Neural crest cell (in vitro differentiated cells): ENCODE results near the gene ANKRD40CL. TPM values are rescaled to one million over a fixed set of nuclear protein-coding genes. Genes with fewer than 3 reads are reported as not detected.
"Not testable (repeated sequence)": the region's sequence is repeated elsewhere in the genome, so short reads cannot be mapped to it uniquely, and the experiment has no call there.

Experiments used
- DNase-seq: peaks from one replicate; pipeline ENCODE4 v3.0.0; 2021; ENCODE audit warnings: low read depth, mixed read lengths, low spot score
- H3K27ac Mint-ChIP-seq: one replicate; pipeline ENCODE4 v1.8.0; 2021; ENCODE audit warnings: mild to moderate bottlenecking, mixed read lengths; ENCODE audit not compliant: unreplicated experiment
- H3K27me3 Mint-ChIP-seq: 2 replicates; pipeline ENCODE4 v1.8.0; 2021; ENCODE audit warnings: low read depth, mild to moderate bottlenecking, mixed read lengths
- H3K36me3 Mint-ChIP-seq: 2 replicates; pipeline ENCODE4 v1.8.0; 2021; ENCODE audit warnings: low read depth, mild to moderate bottlenecking, mixed read lengths
- H3K4me1 Mint-ChIP-seq: 2 replicates; pipeline ENCODE4 v1.8.0; 2021; ENCODE audit warnings: mixed read lengths
- H3K4me3 Mint-ChIP-seq: one replicate; pipeline ENCODE4 v1.8.0; 2021; ENCODE audit warnings: mild to moderate bottlenecking, mixed read lengths
- H3K9me3 Mint-ChIP-seq: 2 replicates; pipeline ENCODE4 v1.8.0; 2021; ENCODE audit warnings: mixed read lengths
- total RNA-seq: library from RNA; stranded (reverse); gene quantifications from 2 replicates; pipeline ENCODE4 v1.2.1, GENCODE V29; 2021
- TF ChIP-seq, protein P1 (sequence below): fragments of 200-600 bp; sonication (generic); conservative IDR thresholded peaks from 2 replicates; pipeline ENCODE4 v1.5.0; 2021; ENCODE audit warnings: antibody characterized with exemption, mild to moderate bottlenecking

Gene ANKRD40CL
- total RNA-seq, 1 donor from 2014 or later: not detected

DNA sequence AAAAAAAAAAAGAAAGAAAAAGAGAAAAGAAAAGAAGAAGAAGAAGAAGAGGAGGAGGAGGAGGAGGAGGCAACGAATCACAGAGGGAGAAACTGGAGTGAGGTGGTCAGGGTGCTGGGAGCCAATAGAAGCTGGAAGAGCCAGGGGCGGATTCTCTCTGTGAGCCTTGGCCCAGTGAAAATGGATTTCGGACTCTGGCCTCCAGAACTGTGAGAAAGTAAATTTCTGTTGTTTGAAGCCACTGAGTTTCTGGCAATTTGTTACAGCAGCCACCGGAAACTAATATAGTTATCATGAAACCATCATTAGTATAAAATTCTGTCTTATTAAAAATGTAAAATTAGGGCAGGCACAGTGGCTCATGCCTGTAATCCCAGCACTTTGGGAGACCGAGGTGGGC is 40.4 kb upstream of the ANKRD40CL start:
- Mint-ChIP-seq H3K4me1 (peaks cover 15% of the 10 kb centered on the region), H3K9me3 (no peaks in the 10 kb centered on the region), H3K4me3 (no peak overlapping the region), H3K36me3 (no peaks in the 10 kb centered on the region), H3K27ac (no peak overlapping the region), H3K27me3 (no peaks in the 10 kb centered on the region)
- DNase-seq: no peak
- TF ChIP-seq, protein P1, sequence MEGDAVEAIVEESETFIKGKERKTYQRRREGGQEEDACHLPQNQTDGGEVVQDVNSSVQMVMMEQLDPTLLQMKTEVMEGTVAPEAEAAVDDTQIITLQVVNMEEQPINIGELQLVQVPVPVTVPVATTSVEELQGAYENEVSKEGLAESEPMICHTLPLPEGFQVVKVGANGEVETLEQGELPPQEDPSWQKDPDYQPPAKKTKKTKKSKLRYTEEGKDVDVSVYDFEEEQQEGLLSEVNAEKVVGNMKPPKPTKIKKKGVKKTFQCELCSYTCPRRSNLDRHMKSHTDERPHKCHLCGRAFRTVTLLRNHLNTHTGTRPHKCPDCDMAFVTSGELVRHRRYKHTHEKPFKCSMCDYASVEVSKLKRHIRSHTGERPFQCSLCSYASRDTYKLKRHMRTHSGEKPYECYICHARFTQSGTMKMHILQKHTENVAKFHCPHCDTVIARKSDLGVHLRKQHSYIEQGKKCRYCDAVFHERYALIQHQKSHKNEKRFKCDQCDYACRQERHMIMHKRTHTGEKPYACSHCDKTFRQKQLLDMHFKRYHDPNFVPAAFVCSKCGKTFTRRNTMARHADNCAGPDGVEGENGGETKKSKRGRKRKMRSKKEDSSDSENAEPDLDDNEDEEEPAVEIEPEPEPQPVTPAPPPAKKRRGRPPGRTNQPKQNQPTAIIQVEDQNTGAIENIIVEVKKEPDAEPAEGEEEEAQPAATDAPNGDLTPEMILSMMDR: no peak

DNA sequence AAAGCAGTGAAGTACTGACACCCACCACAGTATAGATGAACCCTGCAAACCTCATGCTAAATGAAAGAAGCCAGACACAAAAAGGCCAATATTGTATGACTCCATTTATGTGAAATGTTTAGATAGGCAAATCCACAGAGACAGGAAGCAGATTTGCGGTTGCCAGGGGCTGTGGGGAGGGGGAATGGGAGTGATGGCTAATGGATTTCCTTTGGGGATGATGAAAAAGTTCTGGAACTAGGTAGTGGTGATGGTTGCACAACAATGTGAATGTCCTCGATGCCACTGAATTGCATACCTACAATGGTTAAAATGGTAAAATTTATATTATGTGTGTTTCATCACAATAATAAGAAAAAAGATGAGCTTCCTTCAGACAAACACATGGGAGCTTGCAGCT is 39.7 kb upstream of the ANKRD40CL start:
- DNase-seq: no peak
- H3K9me3 Mint-ChIP-seq: no peaks in the 10 kb centered on the region
- no peak overlapping the region for H3K4me3 Mint-ChIP-seq
- H3K4me1 Mint-ChIP-seq: peaks cover 22% of the 10 kb centered on the region
- H3K27ac Mint-ChIP-seq: no peak overlapping the region
- H3K27me3 Mint-ChIP-seq: no peaks in the 10 kb centered on the region
- TF ChIP-seq, protein P1: no peak
- H3K36me3 Mint-ChIP-seq: no peaks in the 10 kb centered on the region

- no peaks in the 10 kb centered on the region for H3K27me3 Mint-ChIP-seq
- peaks cover 22% of the 10 kb centered on the region for H3K4me1 Mint-ChIP-seq
These were observed 38.9 kb upstream of the ANKRD40CL start for GRCh38 chr17:50806141-50806643.

GRCh38 chr17:50805486-50805885 is 38.2 kb upstream of the ANKRD40CL start:
- H3K27ac Mint-ChIP-seq: no peak overlapping the region
- H3K27me3 Mint-ChIP-seq: no peaks in the 10 kb centered on the region
- H3K9me3 Mint-ChIP-seq: no peaks in the 10 kb centered on the region
- no peak for DNase-seq
- TF ChIP-seq, protein P1: no peak
- H3K36me3 Mint-ChIP-seq: no peaks in the 10 kb centered on the region
- peaks cover 22% of the 10 kb centered on the region for H3K4me1 Mint-ChIP-seq
- H3K4me3 Mint-ChIP-seq: no peak overlapping the region

More at GRCh38 chr17:50806141-50806643, 38.9 kb upstream of the ANKRD40CL start:
- no peak overlapping the region for H3K4me3 Mint-ChIP-seq
- no peak overlapping the region for H3K27ac Mint-ChIP-seq
- no peaks in the 10 kb centered on the region for H3K9me3 Mint-ChIP-seq
- DNase-seq: no peak
- TF ChIP-seq, protein P1: no peak
- no peaks in the 10 kb centered on the region for H3K36me3 Mint-ChIP-seq

DNA sequence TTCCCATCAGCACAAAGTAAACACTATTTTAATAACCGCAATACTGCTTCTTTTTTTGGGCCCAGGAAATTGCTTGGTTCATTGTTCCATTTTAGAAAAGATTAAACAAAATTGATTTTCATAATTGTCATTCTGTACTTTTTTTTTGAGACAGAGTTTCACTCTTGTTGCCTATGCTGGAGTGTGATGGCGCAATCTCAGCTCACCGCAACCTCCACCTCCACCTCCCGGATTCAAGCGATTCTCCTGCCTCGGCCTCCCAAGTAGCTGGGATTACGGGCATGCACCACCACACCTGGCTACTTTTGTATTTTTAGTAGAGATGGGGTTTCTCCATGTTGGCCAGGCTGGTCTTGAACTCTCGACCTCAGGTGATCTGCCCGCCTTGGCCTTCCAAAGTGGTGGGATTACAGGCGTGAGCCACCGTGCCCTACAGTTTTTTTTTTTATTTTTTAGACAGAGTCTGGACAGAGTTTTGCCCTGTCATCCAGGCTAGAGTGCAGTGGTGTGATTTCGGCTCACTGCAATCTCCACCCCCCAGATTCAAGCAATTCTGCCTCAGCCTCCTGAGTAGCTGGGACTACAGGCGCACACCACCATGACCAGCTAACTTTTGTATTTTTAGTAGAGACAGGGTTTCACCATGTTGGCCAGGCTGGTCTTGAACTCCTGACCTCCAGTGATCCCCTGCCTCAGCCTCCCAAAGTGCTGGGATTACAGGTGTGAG is 37.6 kb upstream of the ANKRD40CL start:
- H3K9me3 Mint-ChIP-seq, H3K4me3 Mint-ChIP-seq, H3K36me3 Mint-ChIP-seq, H3K27me3 Mint-ChIP-seq, DNase-seq, H3K27ac Mint-ChIP-seq: not testable (repeated sequence)
- peaks cover 22% of the 10 kb centered on the region for H3K4me1 Mint-ChIP-seq

DNA sequence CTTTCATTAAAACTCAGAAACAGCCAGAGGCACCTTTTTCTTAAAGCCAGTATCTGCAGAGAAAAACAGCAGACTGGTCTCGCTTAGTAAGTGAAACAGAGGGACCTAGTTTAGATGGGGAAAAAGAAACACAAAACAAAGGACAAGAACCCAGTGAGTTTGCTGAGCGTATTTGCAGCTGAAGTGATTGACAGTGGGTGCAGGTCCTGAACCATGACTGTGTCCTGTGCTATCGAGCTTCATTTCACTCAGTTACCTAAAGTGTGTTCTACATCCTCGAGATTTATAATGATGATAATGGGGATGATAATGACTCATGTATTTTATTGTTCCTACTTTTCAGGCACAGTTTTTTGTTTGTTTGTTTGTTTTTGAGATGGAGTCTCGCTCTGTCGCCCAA is 36.4 kb upstream of the ANKRD40CL start:
- Mint-ChIP-seq H3K4me1 (peaks cover 22% of the 10 kb centered on the region), H3K27me3 (no peaks in the 10 kb centered on the region), H3K4me3 (no peak overlapping the region), H3K27ac (peak overlapping the region; percentile 75), H3K9me3 (no peaks in the 10 kb centered on the region), H3K36me3 (no peaks in the 10 kb centered on the region)
- TF ChIP-seq, protein P1: no peak
- DNase-seq: no peak
